ENCODE results near the gene NCKAP5. TPM values are rescaled to one million over a fixed set of nuclear protein-coding genes. Genes with fewer than 3 reads are reported as not detected.

The NCKAP5 gene
- total and polyA plus RNA-seq, 2 of the 8 experiments (the other 6 are each of a cell fraction or from before 2014, with no cell fraction given), result 0.27 to 0.86 TPM

DNA sequence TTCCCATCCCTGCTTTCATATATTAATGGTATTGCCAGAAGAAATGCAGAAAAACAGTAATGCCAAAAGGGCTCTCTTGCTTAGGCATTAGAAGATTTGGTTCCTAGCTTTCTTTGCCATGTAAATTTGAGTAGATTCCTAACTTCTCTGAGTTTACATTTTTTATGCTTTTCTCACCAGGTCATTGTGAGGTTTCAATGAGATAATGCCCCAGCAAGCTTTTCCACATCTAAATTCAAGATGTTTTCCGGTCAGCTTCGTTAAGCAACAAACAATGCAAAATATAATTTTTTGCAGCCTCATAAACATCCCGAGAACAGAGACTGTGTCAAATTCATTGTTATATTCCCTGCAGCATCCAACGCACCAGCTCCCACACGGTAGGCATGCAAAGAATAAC lies 44.9 kb downstream of the NCKAP5 start (continued):
- TF ChIP-seq, protein P1, sequence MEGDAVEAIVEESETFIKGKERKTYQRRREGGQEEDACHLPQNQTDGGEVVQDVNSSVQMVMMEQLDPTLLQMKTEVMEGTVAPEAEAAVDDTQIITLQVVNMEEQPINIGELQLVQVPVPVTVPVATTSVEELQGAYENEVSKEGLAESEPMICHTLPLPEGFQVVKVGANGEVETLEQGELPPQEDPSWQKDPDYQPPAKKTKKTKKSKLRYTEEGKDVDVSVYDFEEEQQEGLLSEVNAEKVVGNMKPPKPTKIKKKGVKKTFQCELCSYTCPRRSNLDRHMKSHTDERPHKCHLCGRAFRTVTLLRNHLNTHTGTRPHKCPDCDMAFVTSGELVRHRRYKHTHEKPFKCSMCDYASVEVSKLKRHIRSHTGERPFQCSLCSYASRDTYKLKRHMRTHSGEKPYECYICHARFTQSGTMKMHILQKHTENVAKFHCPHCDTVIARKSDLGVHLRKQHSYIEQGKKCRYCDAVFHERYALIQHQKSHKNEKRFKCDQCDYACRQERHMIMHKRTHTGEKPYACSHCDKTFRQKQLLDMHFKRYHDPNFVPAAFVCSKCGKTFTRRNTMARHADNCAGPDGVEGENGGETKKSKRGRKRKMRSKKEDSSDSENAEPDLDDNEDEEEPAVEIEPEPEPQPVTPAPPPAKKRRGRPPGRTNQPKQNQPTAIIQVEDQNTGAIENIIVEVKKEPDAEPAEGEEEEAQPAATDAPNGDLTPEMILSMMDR (IDR thresholded peaks at IDR 0.05; ENCODE audit: control extremely low read depth in 1 of 3, insufficient read depth in 1 of 3, low read depth in 1 of 3, low read length in 3 of 3), result no peak
- TF ChIP-seq SIRT6 (IDR thresholded peaks at IDR 0.05; ENCODE audit: low read length) (no peak), ZNF274 (IDR thresholded peaks at IDR 0.05; ENCODE audit: borderline replicate concordance, extremely low read depth, low read length) (no peak), GTF2F1 (IDR thresholded peaks at IDR 0.05; ENCODE audit: borderline replicate concordance, low read depth, low read length) (no peak)
